Immature natural killer cell (primary cell): ENCODE measurements around the gene RFTN2. TPM values are rescaled to one million over a fixed set of nuclear protein-coding genes. Genes with fewer than 3 reads are reported as not detected.
A peak's percentile ranks its signal among the peaks of the same experiment; 100 is the strongest.
"Not testable (repeated sequence)": the region's sequence is repeated elsewhere in the genome, so short reads cannot be mapped to it uniquely, and the experiment has no call there.

Experiments used
- DNase-seq, 3 donors: peaks; one replicate each; pipeline ENCODE4 v3.0.0; 2022; ENCODE audit warnings: mixed read lengths in 1 of 3
- H3K27ac Mint-ChIP-seq, 6 donors: one replicate each; pipeline ENCODE4 v1.8.0; 2020; ENCODE audit warnings: mixed read lengths in 6 of 6, mild to moderate bottlenecking in 5 of 6, inconsistent platforms in 4 of 6, moderate library complexity in 3 of 6
- H3K27me3 Mint-ChIP-seq, 3 donors: one replicate each; pipeline ENCODE4 v1.8.0; 2020 to 2021; ENCODE audit warnings: low read depth in 3 of 3, mild to moderate bottlenecking in 3 of 3, mixed read lengths in 3 of 3, moderate library complexity in 3 of 3, inconsistent platforms in 1 of 3
- H3K36me3 Mint-ChIP-seq, 3 donors: one replicate each; pipeline ENCODE4 v1.8.0; 2020; ENCODE audit warnings: mixed read lengths in 3 of 3, inconsistent platforms in 2 of 3, mild to moderate bottlenecking in 2 of 3
- H3K4me1 Mint-ChIP-seq, 2 donors: one replicate each; pipeline ENCODE4 v1.8.0; 2020; ENCODE audit warnings: inconsistent platforms in 2 of 2, mild to moderate bottlenecking in 2 of 2, mixed read lengths in 2 of 2, moderate library complexity in 1 of 2
- H3K4me3 Mint-ChIP-seq, 5 donors: one replicate each; pipeline ENCODE4 v1.8.0; 2020; ENCODE audit warnings: mild to moderate bottlenecking in 5 of 5, mixed read lengths in 5 of 5, inconsistent platforms in 3 of 5, moderate library complexity in 3 of 5
- H3K9me3 Mint-ChIP-seq, 6 donors: one replicate each; pipeline ENCODE4 v1.8.0; 2020; ENCODE audit warnings: mild to moderate bottlenecking in 6 of 6, mixed read lengths in 6 of 6, inconsistent platforms in 4 of 6, moderate library complexity in 3 of 6
- polyA plus RNA-seq, 3 donors: library from polyadenylated mRNA; unstranded; fragments of 300-500 nt; fragmentation: Illumina TruSeq; gene quantifications; one replicate each; pipeline ENCODE4 v1.2.3, GENCODE V29; 2021

RFTN2 gene, protein sequence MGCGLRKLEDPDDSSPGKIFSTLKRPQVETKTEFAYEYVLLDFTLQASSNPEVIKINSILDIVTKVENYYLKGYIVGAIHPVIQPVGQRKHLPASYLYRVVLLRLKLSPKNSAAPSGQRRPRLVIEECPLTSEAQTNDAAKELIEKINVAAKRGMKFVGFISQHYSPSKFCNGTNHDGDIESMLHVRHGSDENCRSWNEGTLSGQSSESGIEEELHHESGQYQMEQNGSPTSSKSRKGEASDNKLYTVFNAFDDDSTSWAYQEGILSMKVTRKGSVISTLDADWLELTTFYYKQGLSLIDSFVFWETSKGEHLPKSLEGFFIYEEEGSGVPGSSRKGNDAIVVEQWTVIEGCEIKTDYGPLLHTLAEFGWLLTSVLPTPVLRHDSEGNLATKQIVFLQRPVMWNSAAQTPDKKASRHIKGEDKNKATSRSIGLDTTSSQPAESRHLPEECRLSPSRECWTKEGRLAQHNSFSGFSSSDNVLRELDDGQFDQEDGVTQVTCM
- under 1 TPM in 1 of 3 donors, not detected in 2; 0.06 TPM for polyA plus RNA-seq

DNA sequence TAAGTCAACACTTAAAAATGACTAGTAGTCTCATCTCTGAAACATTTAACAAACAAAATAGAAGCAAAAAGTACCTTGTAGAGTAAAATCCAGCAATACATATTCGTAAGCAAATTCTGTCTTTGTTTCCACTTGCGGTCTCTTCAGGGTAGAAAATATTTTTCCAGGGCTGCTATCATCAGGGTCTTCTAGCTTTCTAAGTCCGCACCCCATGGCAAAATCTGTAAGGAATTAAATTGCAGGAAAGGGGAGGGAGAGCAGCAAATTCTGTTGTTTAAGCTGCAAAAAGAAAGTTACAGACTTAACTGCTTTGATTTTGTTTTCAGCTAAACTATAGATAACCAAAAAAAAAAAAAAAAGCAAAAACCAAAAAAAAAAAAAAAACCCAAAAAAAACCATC is at the start of gene RFTN2:
Gene RFTN2 (minus strand): TSS at position 342 of the 400 bp plus-strand sequence. CDS start 129 bp downstream, at position 213.
- Mint-ChIP-seq H3K4me3 (no peak within 1 kb of the TSS), H3K36me3 (no peaks in the 10 kb centered on the region), H3K27me3 (peaks cover 2 to 9% (median 9%) of the 10 kb centered on the region in 3 donors), H3K4me1 (no peaks in the 10 kb centered on the region), H3K27ac (peak within 1 kb of the TSS in 2 of 6 donors; percentile 16 to 38), H3K9me3 (no peaks in the 10 kb centered on the region)
- no peak for DNase-seq

DNA sequence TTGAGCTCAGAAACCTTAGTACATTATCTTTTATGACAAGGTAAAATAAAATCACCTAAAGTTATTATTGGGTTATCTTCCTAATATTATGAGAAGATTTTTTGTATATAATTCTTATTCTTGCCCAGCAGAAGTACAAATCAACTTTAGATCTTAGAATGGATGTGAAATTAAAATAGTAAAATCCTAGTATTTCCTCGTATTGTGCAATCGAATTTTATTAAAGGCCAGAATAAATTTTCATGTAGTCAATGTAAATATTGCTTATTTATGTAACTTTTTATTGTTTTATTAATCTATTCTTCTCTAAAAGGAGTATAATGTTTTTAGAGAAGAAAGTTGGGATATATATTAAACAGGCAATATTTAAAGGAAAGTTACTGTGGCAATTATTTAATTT is 42.5 kb upstream of the RFTN2 start:
- Mint-ChIP-seq H3K36me3 (peaks cover 0 to 7% (median 4%) of the 10 kb centered on the region in 3 donors), H3K4me1 (no peaks in the 10 kb centered on the region), H3K27me3 (no peaks in the 10 kb centered on the region), H3K9me3 (no peaks in the 10 kb centered on the region), H3K27ac (no peak overlapping the region), H3K4me3 (no peak overlapping the region)
- DNase-seq = no peak

DNA sequence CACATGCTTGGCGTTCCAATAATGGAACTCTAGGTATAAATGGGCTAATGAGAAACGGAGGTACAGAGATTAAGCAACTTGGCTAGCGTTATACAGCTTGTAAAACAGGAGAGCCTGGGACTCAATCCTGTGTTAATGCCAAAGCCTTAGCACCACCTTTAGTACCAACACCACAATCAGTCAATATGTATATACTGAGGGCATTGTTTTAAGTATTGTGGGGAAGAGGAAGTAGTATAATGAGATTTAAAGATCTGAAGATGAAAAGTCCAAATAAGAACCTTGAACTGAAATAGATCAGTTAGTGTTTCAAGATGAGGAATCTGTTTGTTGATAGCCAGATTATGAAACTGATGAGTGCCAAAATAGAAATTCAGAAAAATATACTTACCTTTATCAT is 37.9 kb upstream of the RFTN2 start:
- Mint-ChIP-seq H3K27me3 (no peaks in the 10 kb centered on the region), H3K27ac (no peak overlapping the region), H3K36me3 (peaks cover 0 to 8% (median 7%) of the 10 kb centered on the region in 3 donors), H3K4me1 (peaks cover 12 to 21% of the 10 kb centered on the region in 2 donors), H3K9me3 (no peaks in the 10 kb centered on the region), H3K4me3 (no peak overlapping the region)
- DNase-seq = no peak

DNA sequence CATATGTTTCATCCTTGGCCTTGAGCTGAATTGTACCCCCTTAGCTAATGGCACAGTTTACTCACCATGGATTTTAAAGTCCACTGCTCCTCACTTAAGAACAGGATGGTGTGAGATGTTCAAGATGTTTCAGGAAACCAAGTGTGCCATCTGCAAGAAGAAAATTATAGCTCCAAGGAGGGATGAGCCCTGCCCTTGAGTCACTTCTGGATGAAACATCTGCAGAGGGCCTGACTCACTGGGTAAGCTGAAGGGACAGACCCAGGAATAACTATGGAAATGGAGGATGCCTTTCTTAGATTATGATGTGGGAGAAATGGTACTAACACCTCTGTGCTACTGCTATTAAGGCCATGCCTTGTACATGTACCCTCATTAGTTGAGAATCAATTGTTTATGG is 36.2 kb upstream of the RFTN2 start:
- peaks cover 0 to 8% (median 7%) of the 10 kb centered on the region in 3 donors for H3K36me3 Mint-ChIP-seq
- H3K4me3 Mint-ChIP-seq = no peak overlapping the region
- no peak overlapping the region for H3K27ac Mint-ChIP-seq
- no peaks in the 10 kb centered on the region for H3K9me3 Mint-ChIP-seq
- DNase-seq = no peak
- H3K27me3 Mint-ChIP-seq = peaks cover 0 to 2% (median 0%) of the 10 kb centered on the region in 3 donors
- peaks cover 25 to 38% of the 10 kb centered on the region in 2 donors for H3K4me1 Mint-ChIP-seq

DNA sequence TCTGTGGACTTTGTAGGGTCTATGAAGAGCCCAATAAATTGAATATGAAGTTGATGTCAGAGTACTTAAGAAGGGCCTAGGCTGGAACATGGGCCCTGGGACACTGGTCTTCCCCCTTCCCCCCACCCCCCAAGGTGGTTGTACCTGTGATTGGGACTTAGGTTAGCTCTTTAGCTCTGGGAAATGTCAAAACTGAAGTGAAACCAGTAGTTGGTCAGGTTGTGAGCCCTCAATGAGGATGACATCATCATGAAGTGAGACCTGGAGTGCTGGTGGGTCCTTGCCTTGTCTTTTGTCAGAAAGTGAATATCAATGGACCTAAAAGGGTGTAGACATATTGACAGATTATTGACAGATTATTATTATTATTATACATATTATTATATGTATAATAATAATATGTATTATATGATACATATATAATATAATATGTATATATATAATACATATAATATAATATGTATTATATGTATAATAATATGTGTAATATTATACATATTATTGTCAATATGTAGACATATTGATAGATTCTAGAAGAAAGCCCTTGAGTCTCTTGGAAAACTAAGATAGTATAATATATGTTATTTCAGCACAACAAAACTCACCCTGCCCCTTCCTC is 35.1 kb upstream of the RFTN2 start:
- DNase-seq = no peak
- no peak overlapping the region for H3K4me3 Mint-ChIP-seq
- H3K36me3 Mint-ChIP-seq = peaks cover 0 to 7% (median 5%) of the 10 kb centered on the region in 3 donors
- H3K4me1 Mint-ChIP-seq = peaks cover 34 to 49% of the 10 kb centered on the region in 2 donors
- H3K27ac Mint-ChIP-seq = no peak overlapping the region
- no peaks in the 10 kb centered on the region for H3K9me3 Mint-ChIP-seq
- peaks cover 0 to 5% (median 4%) of the 10 kb centered on the region in 3 donors for H3K27me3 Mint-ChIP-seq

DNA sequence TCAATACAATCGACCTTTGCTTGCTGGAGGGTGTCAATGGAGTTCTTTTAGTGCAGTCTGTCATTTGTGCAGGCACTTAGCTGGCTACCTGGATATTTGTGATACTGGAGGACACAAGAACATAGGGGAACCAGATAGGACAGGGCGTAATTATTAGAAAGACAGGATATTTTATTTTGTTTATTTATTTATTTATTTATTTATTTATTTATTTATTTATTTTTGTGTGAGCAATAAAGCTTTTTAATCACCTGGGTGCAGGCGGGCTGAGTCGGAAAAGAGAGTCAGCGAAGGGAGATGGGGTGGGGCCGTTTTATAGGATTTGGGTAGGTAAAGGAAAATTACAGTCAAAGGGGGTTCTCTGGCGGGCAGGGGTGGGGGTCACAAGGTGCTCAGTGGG is 33.8 kb upstream of the RFTN2 start:
- DNase-seq, H3K36me3 Mint-ChIP-seq, H3K9me3 Mint-ChIP-seq, H3K27ac Mint-ChIP-seq: not testable (repeated sequence)
- Mint-ChIP-seq H3K4me1 (peaks cover 41 to 59% of the 10 kb centered on the region in 2 donors), H3K4me3 (peak overlapping the region in 1 of 5 donors; percentile 7), H3K27me3 (peaks cover 3 to 13% (median 10%) of the 10 kb centered on the region in 3 donors)

DNA sequence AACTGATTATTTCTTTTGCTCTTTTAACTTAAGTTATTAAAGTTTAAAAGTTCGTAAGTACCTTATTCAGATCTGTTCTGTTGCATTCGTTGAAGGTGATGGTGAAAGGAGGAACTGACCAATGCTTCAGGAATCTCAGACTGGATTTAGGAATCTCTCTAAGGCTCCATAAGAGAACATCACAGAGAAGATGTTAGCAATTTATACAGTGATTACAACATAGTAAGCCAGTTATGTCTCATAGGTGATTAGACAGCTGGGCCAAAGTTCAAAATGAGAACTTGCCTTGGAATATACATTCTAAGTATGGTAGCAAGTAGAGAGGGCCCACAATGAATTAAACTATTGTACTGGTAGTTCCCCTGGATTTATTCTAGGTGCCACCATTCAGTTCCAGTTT is 32.9 kb upstream of the RFTN2 start:
- Mint-ChIP-seq H3K27me3 (peaks cover 3 to 13% (median 10%) of the 10 kb centered on the region in 3 donors), H3K4me1 (peaks cover 41 to 59% of the 10 kb centered on the region in 2 donors)

DNA sequence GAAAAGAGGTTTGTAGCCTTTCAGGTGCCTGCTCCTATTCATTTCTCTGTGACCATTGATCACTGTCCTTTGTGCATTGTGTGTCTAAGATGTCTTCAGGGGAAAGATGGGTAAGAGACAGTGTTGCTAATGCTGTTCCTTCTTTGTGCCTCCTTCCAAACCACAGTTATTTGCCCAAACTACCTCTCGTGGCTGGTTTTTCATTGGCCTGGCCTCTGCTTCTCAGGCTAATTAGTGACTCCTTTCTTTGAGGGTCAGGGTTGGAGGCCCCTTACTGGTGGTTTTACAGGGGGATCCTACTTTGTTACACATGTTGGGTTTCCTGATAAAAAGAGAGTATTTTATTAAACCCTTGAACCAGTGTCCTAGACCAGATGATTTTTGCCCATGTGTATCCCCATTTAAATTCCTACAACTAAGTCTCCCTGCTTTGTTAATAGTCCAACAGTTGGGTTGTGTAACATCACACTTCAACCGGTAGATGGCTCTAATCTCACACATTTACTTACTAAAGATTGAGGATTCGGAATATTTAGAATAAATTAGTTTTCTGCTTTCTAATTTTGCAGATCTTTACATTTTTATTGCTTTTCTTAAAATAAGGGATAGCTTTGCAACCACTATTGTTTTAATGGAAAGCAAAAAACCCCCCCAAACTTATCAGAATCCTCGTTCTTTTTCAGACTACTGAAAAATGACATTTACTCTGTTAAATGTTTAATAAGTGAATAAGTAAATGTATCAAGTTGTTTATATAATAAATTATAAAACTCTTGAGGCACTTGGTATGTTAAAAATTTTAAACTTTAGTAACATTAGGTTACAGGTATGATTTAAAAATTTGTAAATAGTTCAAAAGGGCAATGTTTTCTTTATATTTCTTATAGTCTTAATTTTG is 32.2 kb upstream of the RFTN2 start:
- H3K36me3 Mint-ChIP-seq = peaks cover 0 to 7% (median 0%) of the 10 kb centered on the region in 3 donors
- peak overlapping the region; percentile 39 to 87 (median 83) for H3K4me3 Mint-ChIP-seq
- peaks cover 3 to 13% (median 12%) of the 10 kb centered on the region in 3 donors for H3K27me3 Mint-ChIP-seq
- no peaks in the 10 kb centered on the region for H3K9me3 Mint-ChIP-seq
- peak; percentile 15 to 33 (median 18) for DNase-seq
- H3K4me1 Mint-ChIP-seq = peaks cover 41 to 59% of the 10 kb centered on the region in 2 donors
- H3K27ac Mint-ChIP-seq = peak overlapping the region in 4 of 6 donors; percentile 17 to 69 (median 38)

More for the DNA sequence above, 32.9 kb upstream of the RFTN2 start:
- no peak for DNase-seq
- H3K27ac Mint-ChIP-seq = no peak overlapping the region
- H3K4me3 Mint-ChIP-seq = peak overlapping the region in 1 of 5 donors; percentile 65
- H3K9me3 Mint-ChIP-seq = no peaks in the 10 kb centered on the region
- peaks cover 0 to 4% (median 0%) of the 10 kb centered on the region in 3 donors for H3K36me3 Mint-ChIP-seq

DNA sequence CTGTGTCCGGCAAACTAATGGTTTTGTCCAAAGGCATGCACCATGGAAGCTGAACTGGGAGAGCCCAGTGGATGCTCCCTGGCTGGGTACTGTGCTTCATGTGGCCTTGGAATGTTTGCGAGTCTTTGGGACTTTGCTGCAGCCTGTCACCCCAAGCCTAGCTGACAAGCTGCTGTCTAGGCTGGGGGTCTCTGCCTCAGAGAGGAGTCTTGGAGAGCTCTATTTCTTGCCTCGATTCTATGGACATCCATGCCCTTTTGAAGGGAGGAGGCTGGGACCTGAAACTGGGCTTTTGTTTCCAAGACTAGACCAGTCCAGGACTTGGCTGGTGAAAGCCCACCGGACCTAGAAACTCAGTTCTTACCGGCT is 31.4 kb upstream of the RFTN2 start:
- peak overlapping the region; percentile 83 to 91 (median 87) for H3K4me3 Mint-ChIP-seq
- H3K4me1 Mint-ChIP-seq = peaks cover 41 to 59% of the 10 kb centered on the region in 2 donors
- H3K27me3 Mint-ChIP-seq = peaks cover 3 to 14% (median 12%) of the 10 kb centered on the region in 3 donors
- no peak for DNase-seq
- peaks cover 0 to 2% (median 0%) of the 10 kb centered on the region in 3 donors for H3K36me3 Mint-ChIP-seq
- no peaks in the 10 kb centered on the region for H3K9me3 Mint-ChIP-seq
- H3K27ac Mint-ChIP-seq = peak overlapping the region in 1 of 6 donors; percentile 9

DNA sequence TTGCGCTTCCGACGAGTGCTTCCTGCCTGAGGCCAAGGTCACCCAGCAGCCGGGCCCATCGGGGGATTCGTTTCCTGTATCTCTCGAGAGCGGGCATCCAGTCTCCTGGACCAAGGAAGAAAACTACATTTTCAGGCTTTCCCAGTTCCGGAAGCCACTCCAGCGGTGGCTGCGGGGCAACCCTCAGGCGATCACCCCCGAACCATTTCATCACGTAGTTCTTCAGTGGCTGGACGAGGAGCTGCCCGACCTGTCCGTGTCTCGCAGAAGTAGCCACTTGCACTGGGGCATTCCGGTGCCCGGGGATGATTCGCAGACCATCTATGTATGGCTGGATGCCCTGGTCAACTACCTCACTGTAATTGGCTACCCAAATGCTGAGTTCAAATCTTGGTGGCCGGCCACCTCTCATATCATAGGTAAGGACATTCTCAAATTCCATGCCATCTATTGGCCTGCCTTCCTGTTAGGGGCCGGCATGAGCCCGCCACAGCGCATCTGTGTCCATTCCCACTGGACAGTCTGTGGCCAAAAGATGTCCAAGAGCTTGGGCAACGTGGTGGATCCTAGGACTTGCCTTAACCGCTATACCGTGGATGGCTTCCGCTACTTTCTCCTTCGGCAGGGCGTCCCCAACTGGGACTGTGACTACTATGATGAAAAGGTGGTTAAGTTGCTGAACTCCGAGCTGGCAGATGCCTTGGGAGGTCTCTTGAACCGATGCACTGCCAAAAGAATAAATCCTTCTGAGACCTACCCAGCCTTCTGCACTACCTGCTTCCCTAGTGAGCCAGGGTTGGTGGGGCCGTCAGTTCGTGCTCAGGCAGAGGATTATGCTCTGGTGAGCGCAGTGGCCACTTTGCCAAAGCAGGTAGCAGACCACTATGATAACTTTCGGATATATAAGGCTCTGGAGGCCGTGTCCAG is 30.8 kb upstream of the RFTN2 start:
- peak overlapping the region; percentile 84 to 94 (median 88) for H3K27ac Mint-ChIP-seq
- H3K36me3 Mint-ChIP-seq = peaks cover 0 to 2% (median 0%) of the 10 kb centered on the region in 3 donors
- no peaks in the 10 kb centered on the region for H3K9me3 Mint-ChIP-seq
- no peak for DNase-seq
- peaks cover 3 to 17% (median 12%) of the 10 kb centered on the region in 3 donors for H3K27me3 Mint-ChIP-seq
- H3K4me3 Mint-ChIP-seq = peak overlapping the region; percentile 83 to 91 (median 87)
- peaks cover 41 to 59% of the 10 kb centered on the region in 2 donors for H3K4me1 Mint-ChIP-seq

DNA sequence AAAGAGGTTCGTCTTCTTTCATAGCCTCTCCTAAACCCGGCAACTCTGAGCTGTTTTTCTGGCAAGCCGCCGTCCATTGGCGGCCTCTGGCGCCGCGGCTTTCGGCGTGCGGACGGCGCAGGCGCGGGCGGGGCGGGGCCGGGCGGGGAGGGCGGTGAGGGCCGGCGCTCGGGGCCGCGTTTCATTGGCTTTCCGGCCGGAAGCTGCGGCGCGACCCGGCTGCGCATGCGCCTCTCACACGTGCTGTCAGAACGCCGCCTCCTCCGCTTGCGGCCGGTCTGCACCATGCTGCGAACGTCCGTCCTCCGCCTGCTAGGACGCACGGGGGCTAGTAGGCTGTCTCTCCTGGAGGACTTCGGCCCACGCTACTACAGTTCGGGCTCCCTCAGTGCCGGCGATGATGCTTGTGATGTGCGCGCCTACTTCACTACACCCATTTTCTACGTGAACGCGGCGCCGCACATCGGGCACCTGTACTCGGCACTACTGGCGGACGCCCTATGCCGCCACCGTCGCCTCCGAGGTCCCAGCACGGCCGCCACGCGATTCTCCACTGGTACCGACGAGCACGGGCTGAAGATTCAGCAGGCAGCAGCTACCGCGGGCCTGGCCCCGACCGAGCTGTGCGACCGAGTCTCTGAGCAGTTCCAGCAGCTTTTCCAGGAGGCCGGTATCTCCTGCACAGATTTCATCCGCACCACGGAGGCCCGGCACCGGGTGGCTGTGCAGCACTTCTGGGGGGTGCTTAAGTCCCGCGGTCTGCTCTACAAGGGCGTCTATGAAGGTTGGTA is 29.9 kb upstream of the RFTN2 start, which contains the start of gene MARS2:
Gene MARS2 (plus strand): TSS at position 249 of the 791 bp plus-strand sequence. CDS start 37 bp downstream, at position 286.
- Mint-ChIP-seq H3K9me3 (no peaks in the 10 kb centered on the region), H3K36me3 (peaks cover 0 to 2% (median 0%) of the 10 kb centered on the region in 3 donors), H3K27ac (peak within 1 kb of the TSS; percentile 89 to 99 (median 92)), H3K27me3 (peaks cover 3 to 17% (median 14%) of the 10 kb centered on the region in 3 donors), H3K4me1 (peaks cover 39 to 58% of the 10 kb centered on the region in 2 donors), H3K4me3 (peak within 1 kb of the TSS; percentile 83 to 91 (median 87))
- peak; percentile 90 to 94 (median 94) for DNase-seq
